ENCODE data around the gene DMRT1.
"Not testable (repeated sequence)": the region's sequence is repeated elsewhere in the genome, so short reads cannot be mapped to it uniquely, and the experiment has no call there.

Gene DMRT1

GRCh38 chr9:849431-849830 is 7.9 kb downstream of the DMRT1 start:
- Histone ChIP-seq H2AFZ (no peak overlapping the region), H3K36me3 (ENCODE audit: control insufficient read depth, insufficient read depth, low read length) (no peaks in the 10 kb centered on the region), H3K27ac (no peak overlapping the region), H3K27me3 (ENCODE audit: control insufficient read depth, insufficient read depth, low read length) (no peaks in the 10 kb centered on the region), H3K79me2 (no peaks in the 10 kb centered on the region), H3K4me2 (ENCODE audit: low read length) (no peak overlapping the region), H3K4me3 (ENCODE audit: low read depth, low read length) (no peak overlapping the region), H3K4me1 (no peaks in the 10 kb centered on the region), H3K9me3 (ENCODE audit: control insufficient read depth, low read length) (no peaks in the 10 kb centered on the region), H3K9ac (no peak overlapping the region)
- TF ChIP-seq, protein P1, sequence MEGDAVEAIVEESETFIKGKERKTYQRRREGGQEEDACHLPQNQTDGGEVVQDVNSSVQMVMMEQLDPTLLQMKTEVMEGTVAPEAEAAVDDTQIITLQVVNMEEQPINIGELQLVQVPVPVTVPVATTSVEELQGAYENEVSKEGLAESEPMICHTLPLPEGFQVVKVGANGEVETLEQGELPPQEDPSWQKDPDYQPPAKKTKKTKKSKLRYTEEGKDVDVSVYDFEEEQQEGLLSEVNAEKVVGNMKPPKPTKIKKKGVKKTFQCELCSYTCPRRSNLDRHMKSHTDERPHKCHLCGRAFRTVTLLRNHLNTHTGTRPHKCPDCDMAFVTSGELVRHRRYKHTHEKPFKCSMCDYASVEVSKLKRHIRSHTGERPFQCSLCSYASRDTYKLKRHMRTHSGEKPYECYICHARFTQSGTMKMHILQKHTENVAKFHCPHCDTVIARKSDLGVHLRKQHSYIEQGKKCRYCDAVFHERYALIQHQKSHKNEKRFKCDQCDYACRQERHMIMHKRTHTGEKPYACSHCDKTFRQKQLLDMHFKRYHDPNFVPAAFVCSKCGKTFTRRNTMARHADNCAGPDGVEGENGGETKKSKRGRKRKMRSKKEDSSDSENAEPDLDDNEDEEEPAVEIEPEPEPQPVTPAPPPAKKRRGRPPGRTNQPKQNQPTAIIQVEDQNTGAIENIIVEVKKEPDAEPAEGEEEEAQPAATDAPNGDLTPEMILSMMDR (IDR thresholded peaks at IDR 0.05), result no peak

DNA sequence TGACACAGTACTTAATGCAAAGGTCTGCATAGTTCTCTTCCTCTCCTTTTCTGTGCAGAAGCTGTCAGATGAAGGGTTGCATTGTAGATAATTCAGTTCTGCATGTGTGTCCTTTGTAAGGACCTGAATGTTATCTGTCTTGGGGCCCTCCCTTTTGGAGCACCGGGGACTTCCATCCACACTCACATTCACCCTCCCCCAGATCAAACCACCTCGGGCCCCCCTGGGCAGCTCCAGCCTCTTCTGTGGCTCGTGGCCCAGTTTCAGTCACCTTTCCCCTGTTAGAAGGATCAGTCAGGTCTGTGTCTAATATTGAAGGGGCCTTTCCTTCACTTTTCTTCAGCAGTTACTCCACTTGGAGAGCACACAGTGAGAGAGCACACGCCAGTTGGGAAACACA is 11.0 kb downstream of the DMRT1 start:
- Histone ChIP-seq H3K9ac (no peak overlapping the region), H2AFZ (no peak overlapping the region), H3K36me3 (ENCODE audit: control insufficient read depth, insufficient read depth, low read length) (no peaks in the 10 kb centered on the region), H3K27me3 (ENCODE audit: control insufficient read depth, insufficient read depth, low read length) (no peaks in the 10 kb centered on the region), H3K4me1 (no peaks in the 10 kb centered on the region), H3K4me3 (ENCODE audit: low read depth, low read length) (no peak overlapping the region), H3K4me2 (ENCODE audit: low read length) (no peak overlapping the region), H3K79me2 (no peaks in the 10 kb centered on the region), H3K27ac (no peak overlapping the region), H3K9me3 (ENCODE audit: control insufficient read depth, low read length) (no peaks in the 10 kb centered on the region)
- TF ChIP-seq, protein P1 (IDR thresholded peaks at IDR 0.05), result no peak

DNA sequence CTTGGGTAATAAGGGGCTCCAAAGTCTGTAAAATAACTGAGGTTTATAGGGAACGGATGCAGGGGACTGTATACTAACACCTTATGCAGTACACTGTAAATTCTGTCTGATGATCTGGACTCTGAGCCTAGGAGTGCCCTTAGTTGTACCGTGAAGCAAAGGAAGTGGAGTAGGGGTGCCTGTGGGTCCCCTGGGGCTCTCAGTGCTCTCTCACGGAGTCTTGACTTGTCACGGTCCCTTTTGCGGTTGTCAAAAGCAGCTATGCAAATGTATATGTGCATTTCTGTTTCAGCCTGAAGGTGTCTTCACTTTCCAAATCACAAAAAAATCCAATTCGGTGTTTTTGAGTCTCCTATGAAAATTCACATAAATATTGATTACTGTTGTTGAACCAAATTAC is 17.8 kb downstream of the DMRT1 start:
- Histone ChIP-seq H3K27me3 (ENCODE audit: control insufficient read depth, insufficient read depth, low read length) (no peaks in the 10 kb centered on the region), H3K4me2 (ENCODE audit: low read length) (no peak overlapping the region)

GRCh38 chr9:860706-861105 is 19.2 kb downstream of the DMRT1 start:
- Histone ChIP-seq H3K4me3 (ENCODE audit: low read depth, low read length) (no peak overlapping the region), H3K27me3 (ENCODE audit: control insufficient read depth, insufficient read depth, low read length) (no peaks in the 10 kb centered on the region), H3K4me2 (ENCODE audit: low read length) (no peak overlapping the region), H3K9me3 (ENCODE audit: control insufficient read depth, low read length) (no peaks in the 10 kb centered on the region), H3K9ac (no peak overlapping the region), H3K27ac (no peak overlapping the region), H3K79me2 (no peaks in the 10 kb centered on the region), H3K4me1 (no peaks in the 10 kb centered on the region), H3K36me3 (ENCODE audit: control insufficient read depth, insufficient read depth, low read length) (no peaks in the 10 kb centered on the region), H2AFZ (no peak overlapping the region)
- TF ChIP-seq, protein P1 (IDR thresholded peaks at IDR 0.05), result no peak

More for the DNA sequence above, 17.8 kb downstream of the DMRT1 start:
- no peaks in the 10 kb centered on the region for H3K36me3 ChIP-seq (ENCODE audit: control insufficient read depth, insufficient read depth, low read length)
- TF ChIP-seq, protein P1 (IDR thresholded peaks at IDR 0.05), result no peak
- no peak overlapping the region for H3K9ac ChIP-seq
- H3K4me3 ChIP-seq (ENCODE audit: low read depth, low read length), result no peak overlapping the region
- H3K9me3 ChIP-seq (ENCODE audit: control insufficient read depth, low read length), result no peaks in the 10 kb centered on the region
- H3K4me1 ChIP-seq, result no peaks in the 10 kb centered on the region
- no peak overlapping the region for H3K27ac ChIP-seq
- no peak overlapping the region for H2AFZ ChIP-seq
- H3K79me2 ChIP-seq, result no peaks in the 10 kb centered on the region

DNA sequence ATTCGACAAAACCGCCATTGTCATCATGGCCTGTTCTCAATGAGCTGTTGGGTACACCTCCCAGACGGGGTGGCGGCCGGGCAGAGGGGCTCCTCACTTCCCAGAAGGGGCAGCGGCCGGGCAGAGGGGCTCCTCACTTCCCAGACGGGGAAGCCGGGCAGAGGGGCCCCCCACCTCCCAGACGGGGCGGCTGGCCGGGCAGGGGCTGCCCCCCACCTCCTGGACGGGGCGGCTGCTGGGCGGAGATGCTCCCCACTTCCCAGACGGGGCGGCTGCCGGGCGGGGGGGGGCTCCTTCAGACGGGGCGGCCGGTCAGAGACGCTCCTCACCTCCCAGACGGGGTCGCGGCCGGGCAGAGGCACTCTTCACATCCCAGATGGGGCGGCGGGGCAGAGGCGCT is 20.0 kb downstream of the DMRT1 start:
- not testable (repeated sequence) for H3K4me2 ChIP-seq (ENCODE audit: low read length); H2AFZ ChIP-seq

More for the DNA sequence above, 20.0 kb downstream of the DMRT1 start:
- H3K27ac ChIP-seq; H3K79me2 ChIP-seq; H3K27me3 ChIP-seq (ENCODE audit: control insufficient read depth, insufficient read depth, low read length); H3K4me3 ChIP-seq (ENCODE audit: low read depth, low read length); H3K4me1 ChIP-seq; H3K36me3 ChIP-seq (ENCODE audit: control insufficient read depth, insufficient read depth, low read length); H3K9ac ChIP-seq; H3K9me3 ChIP-seq (ENCODE audit: control insufficient read depth, low read length): not testable (repeated sequence)
